Spleen (tissue), 7 donors: ENCODE data around the gene ALKBH6.

ENCODE experiments used
- POLR2A ChIP-seq, 3 donors: fragments of 450-650 bp; IDR thresholded peaks; one replicate each; pipeline ENCODE4 v1.5.1; 2017; ENCODE audit warnings: antibody characterized with exemption in 3 of 3, mild to moderate bottlenecking in 1 of 3
- POLR2AphosphoS5 ChIP-seq, 3 donors: sonication (generic); formaldehyde crosslinking; IDR thresholded peaks; one replicate each; pipeline ENCODE4 v1.5.1; 2017; ENCODE audit warnings: antibody characterized with exemption in 3 of 3
- TF ChIP-seq, protein P1 (sequence below), 11 experiments: fragments of 200-600 bp in 7 of 11; fragments of 450-650 bp in 4 of 11; sonication (generic) in 4 of 11; IDR thresholded peaks in 8 of 11; conservative IDR thresholded peaks in 3 of 11; 1 replicate in 7 of 11; 2 replicates in 4 of 11; pipeline versions ENCODE4 v1.4.0 to v1.8.0; 2016 to 2021; ENCODE audit warnings: antibody characterized with exemption in 11 of 11, inconsistent platforms in 4 of 11, mild to moderate bottlenecking in 1 of 11
- donor health status: DM: no; HTN: no; CAD: no; lungs with moderate emphysema.
- donor health status: DM: no; HTN: no; CAD: no.
- donor health status: DM: no; HTN: no; CAD: no.

DNA sequence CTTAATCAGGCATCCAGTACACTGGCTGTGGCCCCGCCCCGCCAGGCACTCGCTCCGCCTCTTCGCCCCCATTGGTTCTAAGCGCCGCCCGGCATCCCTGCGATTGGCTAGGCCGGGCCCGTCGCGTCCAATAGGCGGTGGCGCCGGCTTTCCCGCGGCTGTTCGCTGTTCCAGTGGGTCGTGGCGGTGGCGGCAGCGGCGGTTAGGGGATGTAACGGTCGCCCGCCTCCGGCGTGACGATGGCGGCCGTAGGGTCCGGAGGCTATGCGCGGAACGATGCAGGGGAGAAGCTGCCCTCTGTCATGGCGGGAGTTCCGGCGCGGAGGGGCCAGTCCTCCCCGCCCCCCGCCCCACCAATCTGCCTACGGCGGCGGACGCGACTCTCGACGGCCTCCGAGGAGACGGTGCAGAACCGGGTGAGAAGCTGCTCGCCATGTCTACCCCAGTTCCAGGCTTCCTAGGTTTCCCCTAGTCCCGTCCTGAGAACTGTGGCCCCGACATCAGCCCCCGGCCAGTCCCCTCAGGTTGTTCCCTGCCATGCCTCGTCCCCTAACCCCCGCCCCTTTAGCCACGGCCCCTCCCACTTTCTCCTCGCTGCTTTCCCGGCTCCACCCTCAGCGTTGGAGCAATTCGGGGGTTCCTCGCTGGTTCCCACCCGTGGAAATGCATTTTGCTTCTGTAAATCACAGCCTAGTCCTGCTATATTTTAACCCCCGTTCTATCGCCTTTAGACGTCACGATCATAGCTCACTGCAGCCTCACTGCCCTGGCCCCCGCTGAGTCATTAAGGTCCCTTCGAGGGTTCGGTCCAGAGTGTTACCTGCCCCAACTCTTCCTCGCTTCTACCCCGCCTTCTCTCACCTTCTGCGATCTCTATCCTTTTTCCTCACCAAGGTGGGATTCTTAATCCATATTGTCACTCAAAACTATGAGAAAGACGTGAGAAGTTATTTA, 41.0 kb upstream of the ALKBH6 start, which contains the start of gene WDR62:
- TF ChIP-seq, protein P1, sequence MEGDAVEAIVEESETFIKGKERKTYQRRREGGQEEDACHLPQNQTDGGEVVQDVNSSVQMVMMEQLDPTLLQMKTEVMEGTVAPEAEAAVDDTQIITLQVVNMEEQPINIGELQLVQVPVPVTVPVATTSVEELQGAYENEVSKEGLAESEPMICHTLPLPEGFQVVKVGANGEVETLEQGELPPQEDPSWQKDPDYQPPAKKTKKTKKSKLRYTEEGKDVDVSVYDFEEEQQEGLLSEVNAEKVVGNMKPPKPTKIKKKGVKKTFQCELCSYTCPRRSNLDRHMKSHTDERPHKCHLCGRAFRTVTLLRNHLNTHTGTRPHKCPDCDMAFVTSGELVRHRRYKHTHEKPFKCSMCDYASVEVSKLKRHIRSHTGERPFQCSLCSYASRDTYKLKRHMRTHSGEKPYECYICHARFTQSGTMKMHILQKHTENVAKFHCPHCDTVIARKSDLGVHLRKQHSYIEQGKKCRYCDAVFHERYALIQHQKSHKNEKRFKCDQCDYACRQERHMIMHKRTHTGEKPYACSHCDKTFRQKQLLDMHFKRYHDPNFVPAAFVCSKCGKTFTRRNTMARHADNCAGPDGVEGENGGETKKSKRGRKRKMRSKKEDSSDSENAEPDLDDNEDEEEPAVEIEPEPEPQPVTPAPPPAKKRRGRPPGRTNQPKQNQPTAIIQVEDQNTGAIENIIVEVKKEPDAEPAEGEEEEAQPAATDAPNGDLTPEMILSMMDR (IDR thresholded peaks at IDR 0.05 in 8 of 11, conservative IDR thresholded peaks at IDR 0.05 in 3 of 11) = peak in 4 of 11 experiments; percentile 2 to 50 (median 36)
- TF ChIP-seq POLR2A (IDR thresholded peaks at IDR 0.05) (no peak), POLR2AphosphoS5 (IDR thresholded peaks at IDR 0.05) (no peak)
